ENCODE results near the gene HSPA14.

The HSPA14 gene

GRCh38 chr10:14838582-14839304, 637 bp downstream of the HSPA14 start:
- peak overlapping the region; percentile 100 for H3K4me3 ChIP-seq (ENCODE audit: low read depth, low read length)
- no peak for TF ChIP-seq CTCF (IDR thresholded peaks at IDR 0.05; ENCODE audit: borderline replicate concordance, insufficient read depth, low read depth, low read length)

GRCh38 chr10:14839305-14839695, 1.2 kb downstream of the HSPA14 start:
- no peak for TF ChIP-seq CTCF (IDR thresholded peaks at IDR 0.05; ENCODE audit: borderline replicate concordance, insufficient read depth, low read depth, low read length)
- peak overlapping the region; percentile 100 for H3K4me3 ChIP-seq (ENCODE audit: low read depth, low read length)

GRCh38 chr10:14840178-14840577, 2.1 kb downstream of the HSPA14 start:
- TF ChIP-seq CTCF (IDR thresholded peaks at IDR 0.05; ENCODE audit: borderline replicate concordance, insufficient read depth, low read depth, low read length): no peak
- H3K4me3 ChIP-seq (ENCODE audit: low read depth, low read length): no peak overlapping the region

GRCh38 chr10:14843327-14843988, 5.4 kb downstream of the HSPA14 start:
- no peak for TF ChIP-seq CTCF (IDR thresholded peaks at IDR 0.05; ENCODE audit: borderline replicate concordance, insufficient read depth, low read depth, low read length)
- H3K4me3 ChIP-seq (ENCODE audit: low read depth, low read length): no peak overlapping the region

- TF ChIP-seq CTCF (IDR thresholded peaks at IDR 0.05; ENCODE audit: borderline replicate concordance, insufficient read depth, low read depth, low read length): no peak
- no peak overlapping the region for H3K4me3 ChIP-seq (ENCODE audit: low read depth, low read length)
Observed at GRCh38 chr10:14844948-14845347, 6.8 kb downstream of the HSPA14 start.

- TF ChIP-seq CTCF (IDR thresholded peaks at IDR 0.05; ENCODE audit: borderline replicate concordance, insufficient read depth, low read depth, low read length): no peak
- no peak overlapping the region for H3K4me3 ChIP-seq (ENCODE audit: low read depth, low read length)
Observed at GRCh38 chr10:14852236-14852635, 14.1 kb downstream of the HSPA14 start.

GRCh38 chr10:14855453-14855852, 17.3 kb downstream of the HSPA14 start:
- H3K4me3 ChIP-seq (ENCODE audit: low read depth, low read length): no peak overlapping the region
- TF ChIP-seq CTCF (IDR thresholded peaks at IDR 0.05; ENCODE audit: borderline replicate concordance, insufficient read depth, low read depth, low read length): no peak

All from GM12875 (cell line).